HG03066 (cell line): ENCODE measurements around the gene TTC38.
"Not testable (repeated sequence)": the region's sequence is repeated elsewhere in the genome, so short reads cannot be mapped to it uniquely, and the experiment has no call there.

Source experiments
- ATAC-seq: cut with Tn5 transposase; IDR thresholded peaks from one replicate; pipeline ENCODE4 v1.9.1; 2021; ENCODE audit warnings: low read depth; ENCODE audit not compliant: unreplicated experiment

The TTC38 gene

DNA sequence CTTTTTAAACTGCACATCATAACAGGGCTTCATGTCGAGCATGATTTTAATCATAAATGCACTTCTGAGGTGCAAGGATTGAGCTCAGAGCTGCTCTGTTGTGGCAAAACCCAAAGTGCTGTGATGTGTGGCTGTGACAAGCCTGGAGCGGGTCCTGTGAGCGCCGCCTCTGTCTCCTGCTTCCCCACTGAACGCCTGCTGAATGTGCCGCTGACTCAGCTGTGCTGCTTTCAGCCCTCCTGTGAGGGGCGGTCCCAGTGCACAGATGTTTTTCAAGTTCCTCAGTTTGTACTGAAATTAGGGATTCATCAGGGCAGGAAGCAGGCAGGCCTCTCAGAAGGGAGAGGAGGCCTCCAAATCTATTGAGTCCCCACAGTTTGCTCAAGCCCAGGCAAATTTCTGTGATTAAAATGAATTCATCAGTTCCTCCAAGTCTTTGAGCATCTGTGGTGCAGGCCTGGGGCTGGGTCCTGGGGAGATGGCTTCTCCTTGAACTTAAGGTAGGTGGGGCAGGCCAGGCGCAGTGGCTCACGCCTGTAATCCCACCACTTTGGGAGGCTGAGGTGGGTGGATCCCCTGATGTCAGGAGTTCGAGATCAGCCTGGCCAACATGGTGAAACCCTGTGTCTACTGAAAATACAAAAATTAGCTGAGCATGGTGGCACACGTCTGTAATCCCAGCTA, 25.9 kb downstream of the TTC38 start:
- ATAC-seq = no peak

- no peak for ATAC-seq
Measured at GRCh38 chr22:46294784-46295183, 27.0 kb downstream of the TTC38 start.

GRCh38 chr22:46295277-46295971, 27.6 kb downstream of the TTC38 start:
- ATAC-seq = no peak

- ATAC-seq = peak; percentile 92
Measured at GRCh38 chr22:46296257-46297150, 28.7 kb downstream of the TTC38 start, which contains the start of gene GTSE1. Gene GTSE1, plus strand, starts transcription at chr22:46296870. Its CDS starts 531 bp downstream, at chr22:46297401.

GRCh38 chr22:46297151-46297812, 29.5 kb downstream of the TTC38 start:
- ATAC-seq = peak; percentile 7

DNA sequence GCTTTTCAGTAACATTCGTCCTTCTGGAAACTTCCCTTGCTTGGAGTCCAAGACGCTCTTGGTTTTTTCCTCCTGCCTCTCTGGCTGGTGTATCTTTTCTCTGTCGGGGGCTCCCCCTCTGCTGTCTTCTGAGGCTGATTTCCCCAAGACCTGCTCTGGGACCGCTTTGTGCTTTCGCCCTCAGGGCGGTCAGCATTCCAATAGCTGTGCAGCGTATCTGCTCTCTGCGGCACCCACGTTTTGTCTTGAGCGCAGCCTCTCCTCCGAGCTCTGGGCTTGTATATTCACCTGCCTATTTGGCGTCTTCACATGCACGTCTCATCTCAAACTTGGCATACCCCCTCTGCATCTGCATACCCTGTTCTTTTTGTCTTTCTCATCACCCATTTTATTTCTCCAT, 31.3 kb downstream of the TTC38 start:
- no peak for ATAC-seq

- no peak for ATAC-seq
Measured at GRCh38 chr22:46300491-46300890, 32.7 kb downstream of the TTC38 start.

DNA sequence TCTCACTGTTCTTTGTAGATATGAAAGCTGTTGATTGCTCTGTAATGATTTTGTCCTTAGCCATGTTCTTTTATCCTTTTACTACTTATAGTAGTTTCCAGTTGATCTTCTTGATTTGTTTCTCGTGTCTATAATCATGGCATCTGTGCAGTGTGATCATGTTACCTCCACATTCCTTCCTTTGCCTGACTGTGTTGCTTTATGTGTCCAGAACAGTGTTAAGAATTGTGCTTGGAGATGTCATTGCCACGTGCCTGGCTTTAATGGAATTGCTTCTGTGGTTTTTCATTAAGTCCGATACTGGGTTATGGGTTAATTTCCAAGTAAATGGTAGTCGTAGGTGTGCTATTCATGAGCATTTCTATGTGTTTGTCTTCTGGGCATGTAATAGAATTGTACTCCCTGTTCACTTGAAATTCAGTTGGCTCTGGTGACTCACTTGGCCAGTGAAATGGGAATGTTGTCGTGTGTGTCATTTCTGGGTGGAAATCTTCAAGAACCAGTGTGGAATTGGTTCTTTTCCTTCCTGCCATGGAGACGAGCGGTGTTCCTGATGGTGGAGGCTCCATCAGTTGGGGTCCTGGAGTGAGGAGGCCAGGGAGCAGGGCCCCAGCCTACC, 35.6 kb downstream of the TTC38 start:
- no peak for ATAC-seq

- ATAC-seq = no peak
Measured at GRCh38 chr22:46308283-46308988, 40.6 kb downstream of the TTC38 start.

- ATAC-seq = no peak
Measured at GRCh38 chr22:46309526-46310085, 41.8 kb downstream of the TTC38 start.

DNA sequence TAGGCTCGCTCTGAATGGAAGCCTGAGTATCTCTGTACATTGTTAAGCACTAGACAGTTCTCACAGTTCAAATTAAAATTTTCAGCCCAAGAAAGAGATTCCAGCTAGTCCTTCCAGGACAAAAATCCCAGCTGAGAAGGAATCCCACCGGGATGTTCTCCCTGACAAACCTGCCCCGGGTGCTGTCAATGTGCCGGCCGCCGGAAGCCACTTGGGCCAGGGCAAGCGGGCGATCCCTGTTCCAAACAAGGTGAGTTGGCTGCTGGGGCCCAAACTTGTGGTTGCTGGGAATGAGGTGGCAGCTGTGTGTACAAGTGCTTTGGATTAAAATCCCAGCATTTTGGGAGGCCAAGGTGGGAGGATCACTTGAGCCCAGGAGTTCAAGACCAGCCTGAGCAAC, 44.2 kb downstream of the TTC38 start:
- no peak for ATAC-seq

GRCh38 chr22:46312848-46313247, 45.0 kb downstream of the TTC38 start:
- not testable (repeated sequence) for ATAC-seq

GRCh38 chr22:46315976-46316375, 48.2 kb downstream of the TTC38 start:
- ATAC-seq = no peak

GRCh38 chr22:46317646-46318045, 49.8 kb downstream of the TTC38 start:
- no peak for ATAC-seq

- no peak for ATAC-seq
Measured at GRCh38 chr22:46318576-46318975, 50.8 kb downstream of the TTC38 start.

GRCh38 chr22:46319319-46319718, 51.5 kb downstream of the TTC38 start:
- ATAC-seq = no peak

DNA sequence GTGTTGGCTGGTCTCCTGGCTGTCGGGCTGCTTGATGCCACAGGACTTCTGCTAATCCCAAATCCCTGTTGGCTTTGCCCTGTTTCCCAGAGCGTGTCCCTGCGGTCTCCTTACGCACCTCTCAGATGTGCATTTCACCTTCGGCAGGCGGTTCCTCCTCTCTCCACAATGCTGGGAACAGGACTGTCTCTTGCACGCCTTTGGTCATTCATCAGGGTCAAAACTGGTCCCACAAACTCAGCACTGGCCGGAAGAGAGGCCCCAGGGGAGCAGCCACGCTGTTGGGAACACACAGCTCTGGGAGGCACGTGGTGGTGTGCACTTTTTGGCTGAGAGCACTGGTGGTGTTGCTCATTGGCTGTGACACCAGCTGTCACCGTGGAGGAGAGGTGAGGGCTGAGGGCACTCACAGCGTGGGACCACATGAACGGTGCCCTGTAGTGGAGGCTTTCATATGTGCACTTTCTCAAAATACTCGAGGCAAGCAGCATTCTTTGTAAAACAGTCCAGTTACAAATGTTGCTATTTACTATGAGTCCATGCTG, 52.4 kb downstream of the TTC38 start:
- ATAC-seq = no peak

- no peak for ATAC-seq
Measured at GRCh38 chr22:46320716-46321386, 53.0 kb downstream of the TTC38 start.
